ENCODE measurements around the gene ANXA2R. TPM values are rescaled to one million over a fixed set of nuclear protein-coding genes. Genes with fewer than 3 reads are reported as not detected.

The ANXA2R gene
- total and polyA plus RNA-seq, 2 of the 13 experiments (the other 11 are each of a cell fraction or from before 2014, with no cell fraction given), result 0.95 to 1.3 TPM

GRCh38 chr5:43041669-43042175 lies 1.6 kb upstream of the ANXA2R start (continued):
- TF ChIP-seq ZBTB40 (IDR thresholded peaks at IDR 0.05), result no peak
- peak; percentile 41; the same call in 1 of the 2 replicates for TF ChIP-seq ZBTB40 (CRISPR knock-in tag; IDR thresholded peaks at IDR 0.05)
